Suprapubic skin (tissue), 4 donors: ENCODE data around the gene LSM2. TPM values are rescaled to one million over a fixed set of nuclear protein-coding genes. Genes with fewer than 3 reads are reported as not detected.

Source experiments
- DNase-seq, 2 donors: peaks; one replicate each; pipeline ENCODE4 v3.0.0-alpha.2; 2019; ENCODE audit warnings: low spot score in 2 of 2
- H3K27ac ChIP-seq: fragments of 200-600 bp; sonication (generic); one replicate; pipeline ENCODE4 v1.5.1; 2019
- H3K27me3 ChIP-seq: fragments of 200-600 bp; sonication (generic); one replicate; pipeline ENCODE4 v1.5.1; 2019
- H3K36me3 ChIP-seq: fragments of 200-600 bp; sonication (generic); one replicate; pipeline ENCODE4 v1.5.1; 2019
- H3K4me1 ChIP-seq: fragments of 200-600 bp; sonication (generic); one replicate; pipeline ENCODE4 v1.5.1; 2019
- H3K4me3 ChIP-seq: fragments of 200-600 bp; sonication (generic); one replicate; pipeline ENCODE4 v1.5.1; 2019; ENCODE audit warnings: mild to moderate bottlenecking
- H3K9me3 ChIP-seq: fragments of 200-600 bp; sonication (generic); one replicate; pipeline ENCODE4 v1.5.1; 2019
- EP300 ChIP-seq: sonication (generic); formaldehyde crosslinking; IDR thresholded peaks from one replicate; pipeline ENCODE4 v1.6.1; 2017; ENCODE audit warnings: antibody characterized with exemption
- POLR2A ChIP-seq, 2 donors: fragments of 450-650 bp; IDR thresholded peaks; one replicate each; pipeline ENCODE4 v1.6.1; 2017; ENCODE audit warnings: antibody characterized with exemption in 2 of 2, mild to moderate bottlenecking in 2 of 2, moderate library complexity in 2 of 2
- POLR2AphosphoS5 ChIP-seq, 3 donors: sonication (generic); formaldehyde crosslinking; IDR thresholded peaks; one replicate each; pipeline ENCODE4 v1.6.1; 2017; ENCODE audit warnings: antibody characterized with exemption in 3 of 3
- WGBS: methylation state at CpG from one replicate; pipeline ENCODE4 v1.1.5; 2018; 5-methylcytosine and 5-hydroxymethylcytosine counted together
- total RNA-seq, 4 donors: library from RNA; depleted of rRNA; stranded (reverse); fragments of >200 nt; gene quantifications; one replicate each; pipeline ENCODE4 v1.1.0, GENCODE V29; 2016
- TF ChIP-seq, protein P1 (sequence below), 2 donors: fragments of 200-600 bp in 1 of 2; fragments of 450-650 bp in 1 of 2; sonication (generic) in 1 of 2; IDR thresholded peaks; one replicate each; pipeline ENCODE4 v1.5.1; 2016 to 2019; ENCODE audit warnings: antibody characterized with exemption in 2 of 2, mild to moderate bottlenecking in 1 of 2, moderate library complexity in 1 of 2

Gene LSM2
- total RNA-seq, 4 donors from 2014 or later: 21.7 to 39.5 (median 30.2) TPM

DNA sequence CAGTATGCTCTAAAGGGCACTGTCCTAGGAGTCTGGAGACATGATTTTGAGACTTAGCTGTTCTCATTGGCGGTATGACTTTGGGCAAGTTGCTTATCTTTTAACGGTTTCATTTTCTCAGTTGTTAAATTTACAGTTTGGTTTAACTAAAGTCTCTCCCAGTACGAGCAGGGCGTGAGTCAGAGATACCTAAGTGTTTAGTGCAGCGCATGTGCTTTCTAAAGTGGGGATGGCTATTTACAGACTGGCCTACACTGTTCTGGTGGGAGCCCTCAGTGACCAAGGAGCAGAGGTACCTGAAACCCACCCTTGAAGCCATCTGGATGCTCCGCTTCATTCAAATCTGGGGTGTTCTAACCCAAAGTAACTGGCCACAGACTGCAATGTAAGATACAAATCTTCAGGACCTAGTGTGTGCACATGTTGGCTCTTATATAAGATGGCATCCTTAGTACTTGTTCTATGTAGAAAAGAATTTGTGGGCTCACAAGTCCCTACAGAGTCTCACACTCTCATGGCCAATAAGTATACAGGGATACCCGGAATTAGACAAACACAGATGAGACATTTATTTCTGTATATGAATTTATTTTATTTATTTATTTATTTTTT lies 56.2 kb downstream of the LSM2 start:
- Histone ChIP-seq H3K9me3 (no peaks in the 10 kb centered on the region), H3K4me1 (no peaks in the 10 kb centered on the region), H3K27me3 (no peaks in the 10 kb centered on the region), H3K27ac (no peak overlapping the region), H3K36me3 (peaks cover 9% of the 10 kb centered on the region), H3K4me3 (no peak overlapping the region)
- DNase-seq: no peak
- 94% methylated on average over 7 of the region's 7 CpGs for WGBS
- TF ChIP-seq, protein P1, sequence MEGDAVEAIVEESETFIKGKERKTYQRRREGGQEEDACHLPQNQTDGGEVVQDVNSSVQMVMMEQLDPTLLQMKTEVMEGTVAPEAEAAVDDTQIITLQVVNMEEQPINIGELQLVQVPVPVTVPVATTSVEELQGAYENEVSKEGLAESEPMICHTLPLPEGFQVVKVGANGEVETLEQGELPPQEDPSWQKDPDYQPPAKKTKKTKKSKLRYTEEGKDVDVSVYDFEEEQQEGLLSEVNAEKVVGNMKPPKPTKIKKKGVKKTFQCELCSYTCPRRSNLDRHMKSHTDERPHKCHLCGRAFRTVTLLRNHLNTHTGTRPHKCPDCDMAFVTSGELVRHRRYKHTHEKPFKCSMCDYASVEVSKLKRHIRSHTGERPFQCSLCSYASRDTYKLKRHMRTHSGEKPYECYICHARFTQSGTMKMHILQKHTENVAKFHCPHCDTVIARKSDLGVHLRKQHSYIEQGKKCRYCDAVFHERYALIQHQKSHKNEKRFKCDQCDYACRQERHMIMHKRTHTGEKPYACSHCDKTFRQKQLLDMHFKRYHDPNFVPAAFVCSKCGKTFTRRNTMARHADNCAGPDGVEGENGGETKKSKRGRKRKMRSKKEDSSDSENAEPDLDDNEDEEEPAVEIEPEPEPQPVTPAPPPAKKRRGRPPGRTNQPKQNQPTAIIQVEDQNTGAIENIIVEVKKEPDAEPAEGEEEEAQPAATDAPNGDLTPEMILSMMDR (IDR thresholded peaks at IDR 0.05): no peak
- TF ChIP-seq EP300 (no peak), POLR2AphosphoS5 (IDR thresholded peaks at IDR 0.05) (no peak), POLR2A (IDR thresholded peaks at IDR 0.05) (no peak)

DNA sequence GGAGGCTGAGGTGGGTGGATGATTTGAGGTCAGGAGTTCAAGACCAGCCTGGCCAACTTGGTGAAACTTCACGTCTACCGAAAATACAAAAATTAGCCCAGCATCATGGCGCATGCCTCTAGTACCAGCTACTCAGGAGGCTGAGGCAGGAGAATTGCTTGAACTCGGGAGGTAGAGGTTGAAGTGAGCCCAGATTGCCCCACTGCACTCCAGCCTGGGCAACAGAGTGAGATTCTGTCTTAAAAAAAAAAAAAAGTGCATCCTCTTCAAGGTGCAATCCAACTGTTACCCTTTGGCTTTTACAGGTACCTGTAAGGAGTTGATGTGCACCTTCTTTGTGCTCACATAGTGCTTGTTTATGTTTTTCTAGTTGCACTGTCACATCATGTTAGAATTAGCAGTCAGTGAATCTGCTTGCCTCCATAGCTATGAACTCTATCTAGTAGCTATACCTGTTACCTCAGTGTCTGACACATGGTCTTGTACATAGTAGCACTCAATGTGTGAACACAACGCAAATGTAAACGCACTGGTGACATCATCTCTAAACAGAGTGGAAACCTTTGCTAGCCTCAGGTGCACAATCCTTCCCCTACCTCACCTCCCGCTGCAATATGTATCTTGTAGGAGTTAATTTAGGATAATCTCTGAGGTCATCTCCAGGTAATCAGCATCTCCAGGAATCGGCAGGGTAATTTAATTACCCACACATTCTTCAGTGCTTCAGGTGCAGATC lies 57.3 kb downstream of the LSM2 start:
- Histone ChIP-seq H3K27me3 (no peaks in the 10 kb centered on the region), H3K27ac (no peak overlapping the region), H3K4me3 (no peak overlapping the region), H3K4me1 (no peaks in the 10 kb centered on the region), H3K36me3 (peaks cover 9% of the 10 kb centered on the region), H3K9me3 (no peaks in the 10 kb centered on the region)
- 89% methylated on average over 8 of the region's 8 CpGs for WGBS
- TF ChIP-seq POLR2A (IDR thresholded peaks at IDR 0.05): no peak
- TF ChIP-seq EP300: no peak
- TF ChIP-seq POLR2AphosphoS5 (IDR thresholded peaks at IDR 0.05): no peak
- TF ChIP-seq, protein P1 (IDR thresholded peaks at IDR 0.05): no peak
- no peak for DNase-seq

Other genes with a start within 250 kb of the LSM2 start
- under 1 TPM in 1 of 4 donors, not detected in 3; 0.47 TPM for gene LTA, start 234.7 kb downstream of the LSM2 start, total RNA-seq
- gene TNF, start 231.4 kb downstream of the LSM2 start, total RNA-seq: 1 to 10 TPM; 1.0 to 6.4 (median 3.3) TPM
- gene LTB, start 224.5 kb downstream of the LSM2 start, total RNA-seq: not detected
- 10 to 100 TPM in 1 of 4 donors, 1 to 10 TPM in 3; 3.7 to 72.9 (median 6.7) TPM for gene LST1, start 220.7 kb downstream of the LSM2 start, total RNA-seq
- not detected for gene NCR3, start 214.0 kb downstream of the LSM2 start, total RNA-seq
- gene AIF1, start 191.7 kb downstream of the LSM2 start, total RNA-seq: 10 to 100 TPM in 1 of 4 donors, 1 to 10 TPM in 3; 2.6 to 16.3 (median 5.8) TPM
- gene PRRC2A, start 186.3 kb downstream of the LSM2 start, total RNA-seq: 100 to 1,000 TPM; 100 to 163 (median 113) TPM
- 100 to 1,000 TPM; 239 to 360 (median 309) TPM for gene BAG6, start 154.3 kb downstream of the LSM2 start, total RNA-seq
- 1 to 10 TPM; 2.8 to 8.3 (median 6.1) TPM for gene APOM, start 151.1 kb downstream of the LSM2 start, total RNA-seq
- gene C6orf47, start 146.2 kb downstream of the LSM2 start, total RNA-seq: 10 to 100 TPM; 31.6 to 41.0 (median 38.1) TPM
- gene GPANK1, start 142.0 kb downstream of the LSM2 start, total RNA-seq: 10 to 100 TPM; 15.0 to 22.6 (median 20.1) TPM
- gene CSNK2B, start 140.9 kb downstream of the LSM2 start, total RNA-seq: 100 to 1,000 TPM; 381 to 429 (median 403) TPM
- gene LY6G5B, start 137.0 kb downstream of the LSM2 start, total RNA-seq: 10 to 100 TPM; 11.4 to 63.7 (median 13.9) TPM
- gene LY6G5C, start 125.9 kb downstream of the LSM2 start, total RNA-seq: 1 to 10 TPM in 1 of 4 donors, under 1 TPM in 1, not detected in 2; 0.73 to 5.1 TPM
- 10 to 100 TPM; 49.4 to 68.2 (median 57.3) TPM for gene ABHD16A, start 103.6 kb downstream of the LSM2 start, total RNA-seq
- gene LY6G6F, start 100.1 kb downstream of the LSM2 start, total RNA-seq: not detected
- 10 to 100 TPM in 1 of 4 donors, 1 to 10 TPM in 1, not detected in 2; 5.5 to 30.8 TPM for gene LY6G6D, start 91.6 kb downstream of the LSM2 start, total RNA-seq
- gene LY6G6C, start 85.2 kb downstream of the LSM2 start, total RNA-seq: 100 to 1,000 TPM in 3 of 4 donors, 10 to 100 TPM in 1; 80.0 to 376 (median 338) TPM
- 1 to 10 TPM; 1.6 to 4.6 (median 4.5) TPM for gene MPIG6B, start 83.6 kb downstream of the LSM2 start, total RNA-seq
- gene DDAH2, start 77.7 kb downstream of the LSM2 start, total RNA-seq: 10 to 100 TPM; 66.8 to 84.2 (median 68.3) TPM
- gene CLIC1, start 70.4 kb downstream of the LSM2 start, total RNA-seq: 100 to 1,000 TPM; 239 to 420 (median 333) TPM
- 10 to 100 TPM; 12.6 to 60.1 (median 17.2) TPM for gene MSH5, start 67.0 kb downstream of the LSM2 start, total RNA-seq
- gene SAPCD1, start 44.3 kb downstream of the LSM2 start, total RNA-seq: 10 to 100 TPM in 3 of 4 donors, 1 to 10 TPM in 1; 9.3 to 42.2 (median 20.3) TPM
- gene VWA7, start 29.6 kb downstream of the LSM2 start, total RNA-seq: 1 to 10 TPM; 1.3 to 3.3 (median 2.3) TPM
- 10 to 100 TPM; 48.8 to 60.0 (median 59.1) TPM for gene VARS1, start 11.2 kb downstream of the LSM2 start, total RNA-seq
- 1 to 10 TPM in 3 of 4 donors, under 1 TPM in 1; 0.83 to 3.1 (median 1.8) TPM for gene HSPA1L, start 8.3 kb upstream of the LSM2 start, total RNA-seq
- gene HSPA1A, start 8.6 kb upstream of the LSM2 start, total RNA-seq: 100 to 1,000 TPM; 200 to 464 (median 408) TPM
- gene HSPA1B, start 20.8 kb upstream of the LSM2 start, total RNA-seq: 100 to 1,000 TPM; 243 to 686 (median 558) TPM
- 10 to 100 TPM; 22.2 to 42.7 (median 39.8) TPM for gene NEU1, start 55.9 kb upstream of the LSM2 start, total RNA-seq
- gene SLC44A4, start 72.0 kb upstream of the LSM2 start, total RNA-seq: 1 to 10 TPM; 1.4 to 7.4 (median 4.1) TPM
- gene EHMT2, start 90.7 kb upstream of the LSM2 start, total RNA-seq: 10 to 100 TPM; 38.7 to 48.9 (median 42.9) TPM
- gene ZBTB12, start 95.1 kb upstream of the LSM2 start, total RNA-seq: 1 to 10 TPM in 3 of 4 donors, under 1 TPM in 1; 0.49 to 2.6 (median 1.5) TPM
- gene C2, start 120.8 kb upstream of the LSM2 start, total RNA-seq: 1 to 10 TPM; 2.6 to 6.4 (median 4.1) TPM
- 1 to 10 TPM; 3.7 to 6.8 (median 5.1) TPM for gene CFB, start 139.1 kb upstream of the LSM2 start, total RNA-seq
- gene NELFE, start 152.0 kb upstream of the LSM2 start, total RNA-seq: 10 to 100 TPM; 56.7 to 72.1 (median 65.8) TPM
- gene SKIC2, start 152.2 kb upstream of the LSM2 start, total RNA-seq: 10 to 100 TPM; 31.3 to 60.4 (median 49.3) TPM
- 10 to 100 TPM; 13.1 to 25.3 (median 16.4) TPM for gene DXO, start 165.2 kb upstream of the LSM2 start, total RNA-seq
- gene C4A, start 175.1 kb upstream of the LSM2 start, total RNA-seq: 10 to 100 TPM in 1 of 4 donors, 1 to 10 TPM in 3; 4.0 to 10.2 (median 5.3) TPM
- 1 to 10 TPM; 1.3 to 9.4 (median 5.1) TPM for gene C4B, start 207.8 kb upstream of the LSM2 start, total RNA-seq
- gene CYP21A2, start 231.4 kb upstream of the LSM2 start, total RNA-seq: 1 to 10 TPM in 1 of 4 donors, under 1 TPM in 1, not detected in 2; 0.39 to 2.3 TPM